IPS-NIHi7 (cell line): Measurements from ENCODE around the gene MKI67.
"Not testable (repeated sequence)": the region's sequence is repeated elsewhere in the genome, so short reads cannot be mapped to it uniquely, and the experiment has no call there.

Experiments
- DNase-seq: peaks from one replicate; pipeline ENCODE4 v3.0.0; 2012; ENCODE audit warnings: mixed read lengths; ENCODE audit errors: extremely low spot score

The MKI67 gene

DNA sequence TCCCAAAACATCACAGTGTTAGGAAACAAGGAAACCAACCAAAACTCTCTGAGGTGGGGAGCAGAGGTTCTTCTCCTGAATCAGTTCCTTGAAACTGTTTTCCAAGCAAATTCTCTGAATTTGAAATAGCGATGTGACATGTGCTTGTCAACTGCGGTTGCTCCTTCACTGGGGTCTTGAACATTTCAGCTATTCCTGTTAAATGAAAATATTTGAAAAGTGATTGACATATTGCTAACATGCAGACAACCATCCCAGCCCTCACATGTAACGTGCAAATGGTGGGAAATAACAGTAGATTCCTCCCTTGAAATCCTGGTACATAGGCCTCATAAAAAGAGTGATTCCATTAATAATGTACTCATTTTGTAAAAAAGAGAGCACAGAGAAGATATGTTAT, 15.9 kb downstream of the MKI67 start:
- no peak for DNase-seq

DNA sequence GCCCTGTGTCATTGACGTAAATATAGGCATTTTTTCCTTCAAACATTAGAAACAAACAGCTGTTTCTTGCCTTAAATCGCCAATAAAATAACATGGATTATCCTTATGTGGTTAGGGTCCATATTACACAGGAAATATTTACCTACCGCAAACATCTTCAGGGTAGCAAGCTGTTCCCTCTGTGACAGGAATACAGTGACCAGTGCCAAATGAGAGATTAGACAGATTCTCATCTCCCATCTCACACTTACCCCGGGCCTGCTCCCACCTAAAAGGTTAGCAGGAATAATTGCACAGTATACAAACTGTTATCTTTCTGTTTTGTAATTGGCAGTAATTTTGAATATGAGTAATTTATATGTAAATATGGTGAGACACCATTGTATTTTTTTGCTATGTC, 16.5 kb downstream of the MKI67 start:
- no peak for DNase-seq

DNA sequence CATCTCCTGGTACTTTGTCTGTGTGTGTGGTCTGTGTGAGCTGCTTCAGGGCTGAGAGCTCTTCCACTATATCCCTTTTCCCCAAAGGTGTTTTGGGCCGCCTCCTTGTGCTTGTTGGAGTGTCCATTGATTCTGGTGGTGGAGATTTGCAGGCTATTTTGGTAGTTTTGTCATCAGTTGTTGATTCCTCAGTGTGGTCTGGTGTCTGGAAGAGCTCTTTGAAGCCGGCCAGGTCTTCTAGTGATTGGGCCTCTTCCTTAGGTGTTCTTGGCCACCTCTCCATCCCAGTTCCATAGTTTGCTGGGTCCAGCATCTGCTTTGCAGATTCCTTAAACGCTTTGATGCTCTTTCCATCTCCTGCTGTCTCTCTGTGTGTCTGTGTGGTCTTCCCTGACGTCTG, 20.8 kb downstream of the MKI67 start:
- no peak for DNase-seq

DNA sequence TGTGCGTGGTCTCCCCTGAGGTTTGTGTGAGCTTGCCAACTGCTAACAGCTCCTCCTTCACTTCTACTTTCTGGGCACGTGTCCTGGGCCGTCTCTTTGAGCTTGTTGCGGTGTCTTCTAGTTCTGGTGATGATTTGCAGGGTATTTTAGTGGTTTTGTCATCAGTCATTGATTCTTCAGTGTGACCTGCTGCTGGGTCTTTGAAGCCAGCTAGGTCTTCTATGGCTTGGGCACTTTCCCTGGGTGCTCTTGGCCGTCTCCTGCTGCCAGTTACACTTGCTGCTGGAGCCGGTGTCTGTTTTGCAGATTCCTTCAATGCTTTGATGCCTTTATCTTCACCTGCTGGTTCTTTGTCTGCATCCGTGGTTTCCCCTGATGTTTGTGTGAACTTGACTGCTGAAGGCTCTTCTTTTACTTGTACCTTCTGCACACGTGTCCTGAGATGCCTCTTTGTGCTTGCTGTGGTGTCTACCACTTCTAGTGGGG, 23.0 kb downstream of the MKI67 start:
- no peak for DNase-seq

DNA sequence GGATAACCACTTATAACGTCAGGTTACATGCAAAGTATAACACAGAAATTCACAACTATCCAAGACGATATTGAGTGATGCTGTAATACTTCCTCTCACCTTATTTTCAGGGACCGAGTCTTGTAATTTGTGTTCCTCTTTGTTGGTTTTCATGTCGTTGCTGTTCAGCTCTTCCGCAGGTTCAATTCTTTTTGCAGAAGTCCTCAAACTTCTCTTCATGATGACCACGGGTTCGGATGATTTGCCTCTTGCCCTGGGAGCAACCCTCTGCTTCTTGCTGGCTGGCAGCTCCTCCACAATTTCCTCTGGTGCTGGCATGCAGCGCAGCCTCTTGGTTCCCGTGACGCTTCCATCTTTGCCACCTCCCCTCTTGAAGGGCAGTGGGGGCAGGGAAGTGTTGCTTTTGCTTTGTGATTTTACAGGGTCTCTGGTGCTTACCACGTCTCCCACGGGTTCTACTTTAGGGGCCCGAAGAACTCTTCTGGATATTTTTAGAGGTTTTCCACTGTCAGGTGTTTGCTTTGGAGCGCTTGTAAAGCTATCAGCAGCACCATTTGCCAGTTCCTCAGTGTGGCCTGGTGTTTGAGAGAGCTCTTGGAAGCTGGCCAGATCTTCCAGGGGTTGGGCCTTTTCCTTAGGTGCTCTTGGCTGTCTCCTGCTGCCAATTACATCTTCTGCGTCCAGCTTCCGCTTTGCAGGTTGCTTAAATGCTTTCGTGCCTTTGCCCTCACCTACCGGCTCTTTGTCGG, 23.6 kb downstream of the MKI67 start:
- no peak for DNase-seq

DNA sequence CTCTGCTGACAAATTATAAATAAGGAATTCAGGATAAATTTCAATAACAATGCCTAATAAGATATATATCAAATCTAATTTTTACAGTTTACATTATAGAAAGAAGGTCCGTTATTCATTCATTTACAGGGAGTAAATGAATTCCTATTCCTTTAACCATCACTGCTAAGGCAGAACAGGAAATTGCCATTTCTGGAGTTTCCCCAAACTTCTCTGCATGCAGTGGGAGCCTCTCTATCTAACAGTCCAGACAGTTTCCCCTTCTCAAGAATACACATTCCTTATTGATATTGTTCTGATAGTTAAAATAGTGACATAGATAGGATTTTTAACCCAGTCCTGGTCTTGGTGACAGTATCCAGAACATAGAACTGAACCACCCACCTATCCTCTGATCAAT, 24.3 kb downstream of the MKI67 start:
- no peak for DNase-seq

DNA sequence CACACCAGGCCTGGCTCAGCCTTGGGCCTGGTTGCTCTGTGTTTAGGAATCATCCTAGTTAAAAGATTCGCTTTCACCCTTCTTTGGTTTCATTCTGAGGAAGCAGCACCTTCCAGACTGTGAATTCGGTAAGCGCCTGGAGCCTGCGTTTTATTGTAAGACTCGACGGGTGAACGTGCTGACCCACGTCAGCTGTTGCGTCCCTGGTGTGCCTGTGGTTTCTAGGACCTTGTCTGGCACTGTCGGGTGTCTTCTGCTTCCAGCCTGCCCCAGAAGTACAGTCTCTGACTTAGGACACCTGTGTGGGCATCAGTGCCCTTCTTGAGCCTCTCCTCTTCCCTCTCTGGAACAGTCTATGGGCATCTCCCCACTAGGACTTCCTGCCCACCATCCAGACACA, 26.3 kb downstream of the MKI67 start:
- no peak for DNase-seq

DNA sequence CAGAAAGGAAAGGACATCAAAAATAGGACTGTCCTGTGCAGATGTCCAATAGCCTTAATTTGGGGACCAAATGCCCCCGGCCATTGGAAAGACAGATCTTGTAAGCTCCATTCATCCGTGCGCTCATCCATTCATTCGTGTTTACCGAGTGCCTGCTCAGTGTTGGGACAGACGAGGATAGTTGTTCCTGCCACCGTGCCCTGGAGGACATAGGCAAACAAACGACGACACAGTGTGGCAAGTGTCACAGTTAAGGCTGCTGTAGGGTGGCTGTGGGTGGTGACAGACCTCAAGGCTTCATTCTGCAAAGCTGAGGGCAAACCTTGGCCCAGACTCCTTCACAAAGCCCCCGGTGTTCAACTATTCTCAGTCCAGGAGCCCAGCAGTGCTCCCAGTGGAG, 27.6 kb downstream of the MKI67 start:
- no peak for DNase-seq

DNA sequence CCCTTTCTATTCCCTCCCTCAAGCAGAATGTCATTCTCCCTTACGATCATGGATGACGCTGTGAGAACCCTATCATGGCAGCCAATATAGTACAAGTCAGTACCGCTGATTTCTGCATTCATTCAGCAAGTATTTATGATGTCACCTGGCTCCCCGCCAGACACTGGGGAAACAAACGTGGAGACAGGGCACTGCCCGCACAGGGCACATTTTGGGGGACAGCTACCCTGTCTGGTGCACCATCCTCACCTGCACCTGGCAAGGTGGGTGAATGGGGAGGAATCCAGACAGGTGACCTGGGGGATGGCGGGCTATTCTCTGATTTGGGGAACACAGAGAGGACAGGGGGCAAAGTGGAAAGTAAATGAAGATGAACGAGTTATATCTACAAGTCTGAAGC, 28.4 kb downstream of the MKI67 start:
- DNase-seq = no peak

DNA sequence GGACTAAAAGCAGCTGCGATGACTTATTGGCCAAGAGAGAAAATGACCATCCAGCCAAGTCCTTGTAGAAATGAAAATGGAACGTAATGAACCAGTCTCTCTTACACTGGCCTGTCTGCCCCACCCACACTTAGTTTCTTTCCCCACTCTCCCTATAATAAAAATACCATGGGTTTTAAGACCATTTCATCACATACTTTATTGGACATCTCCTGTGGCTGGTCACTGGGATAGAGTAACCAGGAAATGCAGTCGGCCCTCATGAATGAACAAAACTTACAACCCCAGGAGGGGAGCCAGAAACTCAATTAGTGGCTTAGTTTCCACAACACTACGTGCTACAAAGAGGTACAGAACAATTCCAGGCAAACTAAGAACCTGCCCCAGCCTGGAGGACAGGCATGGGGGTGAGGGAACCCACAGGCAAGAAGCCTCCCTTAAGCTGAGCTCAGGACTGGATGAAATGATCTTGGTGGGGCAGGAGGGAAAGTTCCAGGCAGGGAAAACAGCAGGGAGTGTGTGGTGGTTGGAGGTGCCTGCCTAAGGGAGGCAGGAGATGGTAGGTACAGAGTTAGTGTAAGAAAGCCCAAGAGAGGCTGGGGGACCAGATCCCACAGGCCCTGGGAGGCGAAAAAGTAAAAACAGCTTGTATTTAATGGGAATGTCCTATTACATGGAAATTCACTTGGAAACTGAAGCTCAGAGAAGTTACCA, 29.6 kb downstream of the MKI67 start:
- DNase-seq = no peak

DNA sequence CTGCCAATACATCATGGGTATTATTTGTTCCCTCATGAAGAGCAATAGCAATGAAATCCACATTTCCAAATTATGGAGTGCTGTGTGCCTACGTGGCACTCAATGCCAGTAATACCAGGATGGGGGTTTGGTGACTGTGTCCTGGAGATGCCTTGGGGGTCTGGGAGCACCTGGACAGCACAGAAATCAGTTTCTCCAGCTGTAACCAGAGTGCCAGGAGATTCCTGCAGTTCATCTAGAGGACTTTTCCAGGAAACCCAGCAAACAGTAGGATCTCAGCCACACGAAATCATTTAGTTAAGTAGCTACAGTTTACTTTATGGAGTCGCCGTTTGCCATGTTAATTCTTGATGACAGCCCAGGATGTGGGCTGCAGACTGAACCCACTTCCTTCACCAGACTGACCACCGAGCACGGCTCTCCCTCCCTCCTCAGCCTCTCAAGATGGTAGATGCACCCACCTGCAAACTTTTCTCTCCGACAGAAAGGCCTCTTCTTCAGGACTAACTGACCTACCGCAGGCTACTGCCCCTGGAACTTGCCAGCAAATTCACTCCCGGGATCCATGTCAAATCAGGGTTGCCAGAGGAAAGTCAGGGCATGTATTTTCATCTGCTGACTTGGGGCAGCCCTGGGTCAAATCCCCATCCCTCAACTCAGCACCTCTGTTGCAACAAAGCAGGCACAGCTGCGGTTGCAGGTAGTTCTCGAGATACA, 30.3 kb downstream of the MKI67 start:
- DNase-seq = no peak

DNA sequence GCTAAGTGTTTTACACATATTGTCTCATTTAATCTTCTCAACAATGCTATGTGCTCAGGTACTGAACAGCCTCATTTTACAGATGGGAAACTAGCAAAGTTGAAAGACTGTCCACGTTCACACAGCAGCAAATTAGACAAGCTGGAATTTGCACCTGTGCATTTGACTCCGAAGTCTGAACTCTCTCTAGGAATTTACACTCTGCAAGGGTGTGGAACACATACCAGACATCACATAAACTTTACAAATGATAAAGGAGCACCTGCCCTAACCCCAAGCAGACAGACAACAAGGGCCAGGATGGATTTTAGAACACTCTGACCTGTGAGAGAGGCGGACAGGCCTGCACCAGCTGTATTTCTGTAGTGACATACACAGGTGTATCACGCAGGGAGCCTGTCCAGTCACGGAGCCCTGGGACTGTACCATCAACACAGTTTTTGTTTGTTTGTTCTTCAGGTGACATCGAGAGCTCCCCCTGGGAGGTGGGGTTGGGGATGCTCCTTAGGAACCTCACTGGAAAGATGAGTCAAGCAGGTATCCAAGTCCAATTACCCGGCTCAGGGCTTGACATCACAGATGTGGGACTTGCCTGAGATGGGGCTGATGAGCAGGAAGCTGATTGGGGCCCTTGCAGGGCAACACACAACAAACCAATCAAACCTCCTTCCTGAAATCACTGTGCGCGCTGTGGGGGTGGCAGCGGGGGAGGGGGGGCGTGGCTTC, 31.0 kb downstream of the MKI67 start:
- no peak for DNase-seq

DNA sequence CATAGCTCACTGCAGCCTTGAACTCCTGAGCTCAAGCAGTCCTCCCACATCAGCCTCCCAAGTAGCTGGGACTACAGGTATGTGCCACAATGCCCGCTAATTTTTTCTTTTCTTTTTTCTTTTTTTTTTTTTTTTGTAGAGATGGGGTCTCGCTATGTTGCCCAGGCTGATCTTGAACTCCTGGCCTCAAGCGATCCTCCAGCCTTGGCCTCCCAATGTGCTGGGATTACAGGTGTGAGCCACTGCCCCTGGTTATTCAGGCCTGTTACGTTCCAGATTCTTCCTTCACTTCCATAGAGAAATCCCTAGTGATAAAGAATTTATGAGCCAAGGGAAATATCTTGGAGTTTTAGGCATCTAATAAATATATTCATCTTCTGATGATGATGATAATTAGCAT, 31.6 kb downstream of the MKI67 start:
- DNase-seq = not testable (repeated sequence)

DNA sequence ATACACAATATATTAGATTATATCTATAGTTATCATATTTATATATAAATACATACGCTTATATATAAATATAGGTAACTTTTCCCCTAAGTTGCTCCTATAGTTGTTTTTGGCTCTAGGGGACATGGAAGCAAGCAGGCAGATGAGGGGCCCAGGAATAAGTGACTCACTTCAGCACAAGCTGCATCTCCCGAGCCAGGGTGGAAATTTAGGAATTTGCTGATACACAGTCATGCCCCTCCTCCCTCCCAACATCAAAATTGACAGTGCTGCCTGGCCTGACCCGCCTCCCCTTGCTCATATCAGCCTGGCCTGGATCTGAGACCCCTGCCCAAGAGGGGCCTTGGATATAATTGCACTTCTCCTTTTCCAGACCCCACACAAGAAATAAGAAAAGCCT, 33.8 kb downstream of the MKI67 start:
- DNase-seq = no peak

DNA sequence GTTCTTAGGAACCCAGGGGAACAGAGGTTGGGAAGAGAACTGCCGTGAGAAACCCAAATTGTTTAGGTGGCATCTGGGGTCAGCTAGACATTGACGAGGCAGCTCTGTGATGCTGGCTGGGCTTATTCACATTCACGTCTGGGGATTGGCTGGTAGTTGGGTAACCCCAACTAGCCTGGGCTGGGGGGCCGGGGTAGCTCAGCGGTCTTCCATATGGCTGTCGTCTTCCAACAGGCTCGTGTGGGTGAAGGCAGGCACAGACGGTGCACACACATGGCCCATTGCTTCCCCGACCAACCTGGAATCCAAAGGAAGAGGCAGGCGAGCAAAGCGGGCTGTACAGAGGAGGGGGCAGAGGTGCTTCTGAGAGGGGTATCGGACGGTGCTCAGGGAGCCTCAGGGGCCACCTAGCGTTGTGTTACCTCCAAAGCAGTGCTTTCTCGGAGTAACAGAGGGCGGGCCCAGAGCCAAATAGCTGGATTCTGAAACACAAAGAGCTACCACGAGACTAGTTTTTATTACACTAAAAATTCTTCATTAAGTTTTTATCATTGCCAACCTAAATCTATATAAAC, 34.5 kb downstream of the MKI67 start:
- DNase-seq = peak; percentile 83

DNA sequence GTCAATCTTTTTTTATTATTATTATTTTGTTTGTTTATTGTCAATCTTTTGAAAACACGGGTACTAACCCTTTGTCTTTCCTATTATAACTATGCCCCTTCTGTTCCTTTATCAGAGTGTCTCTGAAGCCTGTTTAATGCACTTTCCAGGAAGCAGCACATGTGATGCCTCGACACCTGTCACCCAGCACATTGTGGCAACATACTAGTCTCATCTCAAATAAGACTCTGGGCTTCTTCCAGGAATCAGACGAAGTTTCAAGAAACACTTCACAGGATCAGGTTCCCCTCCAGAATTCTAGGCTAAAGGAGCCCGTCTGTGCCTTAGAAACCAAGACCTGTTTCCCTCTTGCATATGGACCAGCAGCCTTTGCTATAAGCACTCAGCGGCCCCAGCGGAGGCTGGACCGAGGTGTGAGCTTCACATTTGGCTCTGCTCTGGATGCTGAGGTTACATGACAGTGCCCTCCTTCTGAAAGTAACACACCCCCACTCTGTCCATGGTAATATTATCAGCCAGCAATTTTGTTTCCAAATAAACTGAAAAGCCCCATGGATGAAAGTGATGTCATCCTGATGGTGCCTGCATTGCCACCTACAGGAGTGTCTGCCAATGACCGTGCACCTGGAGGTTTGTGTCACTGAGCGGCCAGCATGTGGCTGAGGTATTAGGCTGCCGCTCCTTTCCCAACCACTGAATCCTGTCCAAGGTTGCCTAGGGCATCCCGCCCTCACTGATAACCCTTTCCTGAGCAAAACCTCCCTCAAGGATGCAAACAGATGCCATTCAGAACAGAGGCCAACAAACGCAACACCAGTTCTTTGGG, 38.1 kb downstream of the MKI67 start:
- DNase-seq = peak; percentile 53

DNA sequence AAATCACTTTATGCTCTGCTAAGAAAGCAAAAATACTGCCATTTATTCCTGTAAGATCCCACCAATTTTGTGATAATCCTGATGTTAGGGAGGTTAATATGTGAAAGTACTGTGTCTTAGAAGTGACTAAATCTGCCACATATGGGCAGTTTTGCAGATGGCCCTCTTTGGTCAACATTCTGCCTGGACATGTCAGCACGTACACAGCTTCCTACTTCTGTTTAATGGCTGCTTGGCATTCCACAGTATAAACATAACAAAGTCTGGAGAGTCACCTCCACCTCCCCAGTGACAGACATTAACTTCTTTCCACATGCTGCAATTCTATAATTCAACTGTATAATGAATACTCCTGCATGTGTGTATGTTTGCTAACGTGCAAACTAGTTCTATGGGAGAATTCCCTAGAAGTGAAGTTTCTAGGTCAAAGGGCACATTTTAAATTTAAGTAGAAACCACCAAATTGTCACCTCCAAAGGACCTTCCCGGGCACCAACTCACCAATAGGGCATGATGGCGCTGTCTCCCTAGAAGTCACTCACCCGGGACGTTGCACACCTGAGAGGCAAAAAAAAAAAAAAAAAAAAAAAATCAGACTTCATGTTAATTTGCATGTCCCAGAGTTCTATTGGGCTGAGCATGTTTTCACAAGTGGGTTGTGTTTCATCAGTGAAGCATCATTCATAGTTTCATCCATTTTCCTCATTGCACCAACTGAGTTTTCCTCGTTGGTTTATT, 38.9 kb downstream of the MKI67 start:
- no peak for DNase-seq

DNA sequence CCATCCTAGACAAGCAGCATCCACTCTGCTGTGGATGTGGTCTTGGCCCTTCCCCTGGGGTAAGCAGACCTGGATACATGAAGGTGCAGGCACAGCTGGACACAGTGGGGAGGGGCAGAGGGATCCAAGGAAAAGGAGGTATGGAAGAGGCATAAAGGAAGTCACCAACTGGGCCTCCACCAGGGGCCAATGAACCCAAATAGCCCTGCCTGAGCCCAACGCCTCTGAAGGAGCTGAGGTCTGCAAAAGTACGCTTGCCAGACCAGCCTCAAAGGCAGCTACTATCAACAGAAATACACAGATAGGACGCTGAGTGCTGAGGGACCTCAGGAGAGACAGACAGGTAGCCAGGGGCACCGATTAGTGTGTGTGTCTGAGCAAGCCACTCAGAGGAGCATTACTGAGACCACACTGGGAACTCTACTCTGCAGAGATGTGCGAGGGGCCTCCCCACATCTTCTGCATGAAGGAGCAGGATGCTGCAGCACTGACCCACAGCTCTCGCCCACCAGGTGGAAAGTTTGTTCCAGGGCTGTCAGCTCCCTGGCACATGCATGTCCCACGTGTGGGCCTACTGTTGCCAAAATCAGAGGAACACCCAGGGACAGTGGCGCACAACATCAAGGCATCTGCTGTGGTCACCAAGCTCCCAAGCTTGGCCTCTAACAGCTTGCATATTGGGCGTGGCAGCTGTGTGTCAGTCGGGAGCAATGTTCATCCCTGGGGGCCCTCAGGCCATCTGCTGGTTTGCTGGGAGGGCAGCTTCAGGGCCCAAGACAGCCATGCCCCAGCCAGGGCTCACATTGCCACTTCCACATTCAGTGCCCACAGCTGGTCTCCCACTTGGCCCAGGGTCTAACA, 40.0 kb downstream of the MKI67 start:
- DNase-seq = no peak

DNA sequence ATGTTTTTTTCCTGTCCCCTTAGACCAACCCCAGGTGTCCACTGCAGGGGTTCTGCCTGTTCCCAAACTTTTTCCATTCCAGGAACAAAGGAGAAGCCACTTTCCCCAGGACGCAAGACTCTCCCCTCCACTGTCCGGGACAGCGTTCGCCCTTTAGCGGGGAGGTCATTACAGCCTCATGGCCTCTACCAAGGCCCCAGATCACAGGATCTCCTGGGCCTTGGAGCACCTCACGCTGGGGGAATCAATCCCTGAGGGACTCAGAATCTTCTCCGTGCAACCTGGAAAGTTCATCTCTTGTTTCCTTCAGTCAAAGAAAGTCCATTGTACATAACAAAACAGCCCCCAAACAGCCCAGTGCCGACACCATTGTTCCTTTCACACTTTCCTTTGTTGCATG, 41.2 kb downstream of the MKI67 start:
- no peak for DNase-seq
